Activated CD4-positive, alpha-beta T cell treated with anti-CD3 and anti-CD28 coated beads for 36 hours (primary cell): ENCODE measurements around the gene MAB21L4. TPM values are rescaled to one million over a fixed set of nuclear protein-coding genes. Genes with fewer than 3 reads are reported as not detected.

Source experiments
- ATAC-seq: fragments of 200-7000 bp; cut with Tn5 transposase; one replicate; pipeline ENCODE4 v1.10.0; 2021; ENCODE audit warnings: mild to moderate bottlenecking, moderate library complexity
- CTCF ChIA-PET: fragments of 350-600 bp; sonication (Branson Sonifier 250); formaldehyde crosslinking; loops from one replicate; lab custom pipeline; 2021; ENCODE audit warnings: antibody characterized with exemption; lab: Charles Lee
- POLR2A ChIA-PET: fragments of 350-600 bp; sonication (Branson Sonifier 250); formaldehyde crosslinking; loops from one replicate; lab custom pipeline; 2021; ENCODE audit warnings: antibody characterized with exemption, inconsistent platforms; lab: Charles Lee
- DNase-seq: peaks from one replicate; pipeline ENCODE4 v3.0.0-alpha.2; 2020
- H3K27ac Mint-ChIP-seq: one replicate; pipeline ENCODE4 v1.8.0; 2021; ENCODE audit warnings: mixed read lengths
- H3K27me3 Mint-ChIP-seq: one replicate; pipeline ENCODE4 v1.8.0; 2021; ENCODE audit warnings: mixed read lengths
- H3K36me3 Mint-ChIP-seq: one replicate; pipeline ENCODE4 v1.8.0; 2021; ENCODE audit warnings: low read depth, mixed read lengths
- H3K4me1 Mint-ChIP-seq: one replicate; pipeline ENCODE4 v1.8.0; 2021; ENCODE audit warnings: mixed read lengths
- H3K4me3 Mint-ChIP-seq: one replicate; pipeline ENCODE4 v1.8.0; 2021; ENCODE audit warnings: mild to moderate bottlenecking, moderate library complexity, mixed read lengths
- H3K9me3 Mint-ChIP-seq: one replicate; pipeline ENCODE4 v1.8.0; 2021; ENCODE audit warnings: low read depth, mixed read lengths
- intact Hi-C, 2 experiments: fragments of 100-400 bp; cut with DNase I in 1 of 2; cut with micrococcal nuclease in 1 of 2; formaldehyde crosslinking; loops; one replicate each; pipeline versions ENCODE4 v1.14.2 to v1.15.1; 2022 to 2024; cut with DNase I, micrococcal nuclease
- total RNA-seq, 2 experiments: library from RNA; stranded (reverse); gene quantifications; one replicate each; pipeline ENCODE4 v1.2.3, GENCODE V29; 2021

The MAB21L4 gene
- total RNA-seq, 2 experiments from 2014 or later: not detected

DNA sequence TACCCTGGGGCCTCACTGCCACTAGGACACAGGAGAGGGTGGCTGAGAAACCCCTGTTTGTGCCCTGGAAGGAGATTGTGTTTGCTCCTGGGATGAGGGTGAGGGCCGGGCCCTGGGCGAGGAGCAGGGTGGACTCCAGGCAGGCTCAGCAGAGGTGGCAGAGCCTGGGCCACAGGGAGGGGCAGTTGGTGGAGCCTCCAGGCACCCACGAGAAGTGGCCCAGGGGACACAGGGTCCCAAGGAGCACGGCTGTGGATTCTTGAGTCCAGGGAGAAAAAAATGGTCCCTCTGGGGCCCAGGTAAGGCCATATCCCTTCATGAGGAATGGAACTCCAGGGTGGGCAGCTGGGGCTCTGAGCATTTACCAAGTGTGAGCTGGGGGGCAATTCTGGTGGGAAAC is 8.3 kb downstream of the MAB21L4 start:
- Mint-ChIP-seq H3K36me3 (no peaks in the 10 kb centered on the region), H3K27ac (no peak overlapping the region), H3K27me3 (no peaks in the 10 kb centered on the region), H3K9me3 (no peaks in the 10 kb centered on the region), H3K4me1 (no peaks in the 10 kb centered on the region), H3K4me3 (no peak overlapping the region)
- POLR2A ChIA-PET: no interaction called here
- no peak for ATAC-seq
- no peak for DNase-seq
- intact Hi-C loops: no loop called here
- CTCF ChIA-PET: no interaction called here

DNA sequence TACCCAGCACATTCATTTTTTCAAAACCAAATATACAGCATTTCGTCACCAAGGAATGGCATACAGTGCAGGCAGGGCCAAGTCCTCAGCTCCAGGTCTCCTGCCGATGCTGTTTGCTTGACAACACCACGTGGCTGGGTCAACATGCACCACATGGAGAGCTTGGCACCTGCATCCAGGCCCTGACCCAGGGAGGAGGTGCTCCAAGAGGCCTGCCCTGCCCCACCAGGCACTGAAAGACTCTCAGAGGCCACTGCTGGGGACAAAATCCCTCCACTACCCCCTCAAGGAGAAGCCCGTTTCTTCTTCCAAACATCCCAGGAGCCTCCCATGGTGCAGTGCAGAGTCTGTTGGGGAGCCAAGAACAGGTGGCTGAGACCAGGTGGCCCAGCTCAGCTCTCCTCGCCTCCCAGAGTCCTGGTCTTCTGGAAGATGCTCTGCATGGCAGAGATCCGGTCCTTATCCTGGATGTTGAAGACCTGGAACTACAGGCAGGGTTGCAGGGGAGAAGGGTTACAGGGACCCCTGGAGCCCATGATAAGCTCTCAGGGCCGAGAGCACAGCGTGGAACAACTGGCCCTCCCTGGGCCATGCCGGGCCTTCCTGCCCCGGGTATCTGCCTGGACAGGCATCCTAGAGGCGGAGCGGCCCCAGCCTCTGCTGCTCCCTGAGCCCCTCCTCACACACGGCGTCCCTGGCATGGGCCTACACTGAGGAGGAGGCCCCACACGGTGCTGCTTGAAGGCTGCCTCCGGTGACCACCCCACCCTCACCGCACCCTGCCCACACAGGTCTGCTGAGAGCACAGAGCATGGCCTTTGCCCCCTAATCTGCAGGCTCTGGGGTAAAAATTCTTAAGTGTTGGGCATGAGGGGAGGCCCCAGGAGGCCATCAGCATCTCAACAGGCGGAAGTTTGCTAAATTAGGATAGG is 9.0 kb downstream of the MAB21L4 start:
- Mint-ChIP-seq H3K9me3 (no peaks in the 10 kb centered on the region), H3K27me3 (no peaks in the 10 kb centered on the region), H3K4me3 (no peak overlapping the region), H3K36me3 (no peaks in the 10 kb centered on the region), H3K4me1 (no peaks in the 10 kb centered on the region), H3K27ac (no peak overlapping the region)
- intact Hi-C loops: no loop called here
- ATAC-seq (no peak), DNase-seq (no peak)
- ChIA-PET CTCF (no interaction called here), POLR2A (no interaction called here)

DNA sequence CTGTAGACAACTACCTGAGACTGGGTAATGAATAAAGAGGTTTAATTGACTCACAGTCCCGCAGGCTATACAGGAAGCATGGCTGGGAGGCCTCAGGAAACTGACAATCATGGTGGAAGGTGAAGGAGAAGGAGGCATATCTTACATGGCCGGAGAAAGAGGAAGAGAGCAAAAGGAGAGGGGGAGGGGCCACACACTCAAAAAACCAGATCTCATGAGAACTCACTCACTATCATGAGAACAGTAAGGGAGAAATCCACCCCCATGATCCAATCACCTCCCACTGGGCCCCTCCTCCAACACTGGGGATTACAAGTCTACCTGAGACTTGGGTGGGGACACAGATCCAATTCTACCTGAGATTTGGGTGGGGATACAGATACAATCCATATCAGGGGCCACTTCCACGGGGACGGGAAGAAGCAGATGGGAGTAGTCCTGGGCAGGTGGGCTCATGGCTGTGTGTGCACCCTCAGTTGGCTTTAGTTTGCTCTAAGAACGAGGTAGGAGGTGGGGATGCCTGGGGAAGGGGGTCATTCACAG is 9.9 kb downstream of the MAB21L4 start:
- Mint-ChIP-seq H3K27me3 (no peaks in the 10 kb centered on the region), H3K4me3 (no peak overlapping the region), H3K36me3 (no peaks in the 10 kb centered on the region), H3K4me1 (no peaks in the 10 kb centered on the region), H3K27ac (no peak overlapping the region), H3K9me3 (no peaks in the 10 kb centered on the region)
- ATAC-seq (no peak), DNase-seq (no peak)
- POLR2A ChIA-PET: no interaction called here
- intact Hi-C loops: no loop called here
- CTCF ChIA-PET: no interaction called here

DNA sequence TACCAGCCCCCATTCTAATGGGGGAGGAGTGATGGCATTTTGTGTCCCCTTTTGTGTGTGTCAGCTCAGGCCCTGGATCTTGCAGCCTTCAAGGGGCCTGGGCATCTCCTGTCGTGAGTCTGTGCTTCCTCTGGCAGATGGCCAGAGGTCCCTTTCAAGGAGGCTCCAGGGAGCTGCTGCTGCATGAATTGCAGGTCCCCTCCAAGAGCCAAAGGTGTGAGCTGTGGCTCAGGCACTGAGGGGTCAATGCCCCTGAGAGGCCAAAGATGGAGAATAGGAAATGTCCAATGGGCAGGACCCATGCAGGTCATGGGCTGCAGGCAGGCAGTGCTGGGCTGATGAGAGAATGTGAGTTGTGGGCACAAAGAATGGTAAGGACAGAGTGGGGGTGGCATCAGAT is 10.4 kb downstream of the MAB21L4 start:
- intact Hi-C loops: no loop called here
- no peak overlapping the region for H3K4me3 Mint-ChIP-seq
- no peak overlapping the region for H3K27ac Mint-ChIP-seq
- H3K9me3 Mint-ChIP-seq: no peaks in the 10 kb centered on the region
- POLR2A ChIA-PET: no interaction called here
- H3K36me3 Mint-ChIP-seq: no peaks in the 10 kb centered on the region
- no peaks in the 10 kb centered on the region for H3K27me3 Mint-ChIP-seq
- no peaks in the 10 kb centered on the region for H3K4me1 Mint-ChIP-seq
- DNase-seq (no peak), ATAC-seq (no peak)
- CTCF ChIA-PET: interaction anchor here (0.6 kb wide), 1 partner anchor 404 kb away, joined by 3 read pairs; no protein-coding TSS in a partner anchor

DNA sequence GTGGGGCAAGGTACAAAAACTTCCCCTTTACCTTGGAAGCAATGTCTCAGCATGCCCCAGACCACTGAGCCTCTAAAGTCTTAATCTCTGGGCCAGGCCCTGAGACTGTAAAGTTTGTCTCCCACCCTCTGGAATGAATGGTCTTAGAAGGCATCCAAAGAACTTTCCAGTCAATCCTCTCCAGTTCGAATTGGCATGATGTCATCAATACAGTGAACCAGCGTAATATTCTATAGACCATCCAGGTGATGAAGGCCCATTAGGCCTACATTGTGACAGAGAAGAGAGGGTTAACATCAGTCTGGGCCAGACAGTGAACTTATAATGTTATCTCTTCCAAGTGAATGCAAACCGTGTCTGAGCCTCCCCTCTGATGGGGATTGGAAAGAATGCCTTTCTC is 11.2 kb downstream of the MAB21L4 start:
- H3K4me3 Mint-ChIP-seq: no peak overlapping the region
- ChIA-PET POLR2A (no interaction called here), CTCF (interaction anchor here (0.6 kb wide), 1 partner anchor 405 kb away, joined by 3 read pairs; no protein-coding TSS in a partner anchor)
- H3K4me1 Mint-ChIP-seq: no peaks in the 10 kb centered on the region
- DNase-seq: no peak
- no peaks in the 10 kb centered on the region for H3K27me3 Mint-ChIP-seq
- H3K27ac Mint-ChIP-seq: no peak overlapping the region
- intact Hi-C loops: no loop called here
- H3K9me3 Mint-ChIP-seq: no peaks in the 10 kb centered on the region
- ATAC-seq: no peak
- H3K36me3 Mint-ChIP-seq: no peaks in the 10 kb centered on the region

DNA sequence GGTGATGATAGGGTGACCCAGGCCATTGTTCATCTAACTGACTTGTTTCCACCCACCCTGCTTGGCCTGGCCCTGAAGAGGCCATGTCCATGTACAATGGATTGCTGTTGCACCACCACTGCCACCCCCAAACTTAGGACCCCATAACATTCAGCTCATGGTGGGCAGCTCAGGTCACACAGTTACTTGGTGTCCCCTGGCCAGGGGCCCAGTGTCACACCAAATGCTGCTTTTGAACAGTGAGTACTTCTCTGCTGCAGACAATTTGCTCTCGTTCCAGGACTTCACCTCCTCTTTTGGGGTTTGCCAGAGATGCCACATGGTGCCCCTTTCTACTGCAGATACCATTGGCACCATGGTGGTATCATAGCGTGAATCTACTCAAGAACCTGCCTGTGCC is 11.7 kb downstream of the MAB21L4 start:
- intact Hi-C loops: no loop called here
- no peak overlapping the region for H3K4me3 Mint-ChIP-seq
- DNase-seq (no peak), ATAC-seq (no peak)
- H3K27me3 Mint-ChIP-seq: no peaks in the 10 kb centered on the region
- H3K36me3 Mint-ChIP-seq: no peaks in the 10 kb centered on the region
- H3K9me3 Mint-ChIP-seq: no peaks in the 10 kb centered on the region
- ChIA-PET CTCF (no interaction called here), POLR2A (no interaction called here)
- H3K27ac Mint-ChIP-seq: no peak overlapping the region
- H3K4me1 Mint-ChIP-seq: no peaks in the 10 kb centered on the region

DNA sequence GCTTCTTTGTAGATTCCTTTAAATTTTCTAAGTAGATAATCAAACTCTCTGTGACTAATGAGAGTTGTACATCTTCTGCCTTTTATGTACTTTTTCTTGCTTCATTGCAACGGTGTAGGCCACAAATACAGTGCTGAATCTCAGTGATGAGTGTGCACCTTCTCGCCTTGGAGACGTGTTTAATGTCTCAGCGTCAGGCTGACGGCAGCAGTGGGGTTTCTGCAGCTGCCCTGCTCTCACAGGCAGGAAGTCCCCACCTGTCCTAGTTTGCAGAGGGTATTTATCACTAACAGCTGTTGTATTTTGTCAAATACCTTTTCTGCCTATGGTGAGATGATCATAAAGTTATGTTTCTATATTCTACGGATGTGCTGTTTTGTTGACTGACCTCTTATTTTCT is 14.0 kb downstream of the MAB21L4 start:
- H3K27me3 Mint-ChIP-seq: no peaks in the 10 kb centered on the region
- ATAC-seq: no peak
- ChIA-PET CTCF (no interaction called here), POLR2A (no interaction called here)
- no peaks in the 10 kb centered on the region for H3K36me3 Mint-ChIP-seq
- DNase-seq: no peak
- no peaks in the 10 kb centered on the region for H3K4me1 Mint-ChIP-seq
- H3K9me3 Mint-ChIP-seq: no peaks in the 10 kb centered on the region
- intact Hi-C loops: no loop called here
- no peak overlapping the region for H3K27ac Mint-ChIP-seq
- H3K4me3 Mint-ChIP-seq: no peak overlapping the region

DNA sequence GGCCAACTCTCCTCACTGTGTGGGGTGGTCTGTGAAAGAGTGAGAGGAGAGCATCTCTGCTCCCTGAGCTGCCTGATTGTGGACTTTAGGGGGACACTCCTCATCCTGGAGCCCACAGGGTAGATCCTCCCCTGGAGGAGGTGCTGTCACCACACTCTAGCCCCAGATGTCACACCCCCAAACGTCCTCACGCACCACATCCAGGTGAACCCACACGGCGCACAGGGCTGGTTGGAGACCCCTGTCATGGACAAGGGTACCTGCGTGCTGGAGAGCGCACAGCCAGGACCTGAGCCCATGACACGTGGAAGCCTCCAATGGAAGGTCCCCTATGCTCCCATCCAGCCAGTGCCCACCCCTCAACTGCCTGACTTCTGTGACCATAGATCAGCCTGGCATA is 16.9 kb downstream of the MAB21L4 start:
- CTCF ChIA-PET: no interaction called here
- Mint-ChIP-seq H3K4me1 (no peaks in the 10 kb centered on the region), H3K27me3 (no peaks in the 10 kb centered on the region), H3K4me3 (no peak overlapping the region), H3K36me3 (no peaks in the 10 kb centered on the region), H3K27ac (no peak overlapping the region), H3K9me3 (no peaks in the 10 kb centered on the region)
- POLR2A ChIA-PET: no interaction called here
- ATAC-seq: no peak
- no peak for DNase-seq
- intact Hi-C loops: no loop called here

DNA sequence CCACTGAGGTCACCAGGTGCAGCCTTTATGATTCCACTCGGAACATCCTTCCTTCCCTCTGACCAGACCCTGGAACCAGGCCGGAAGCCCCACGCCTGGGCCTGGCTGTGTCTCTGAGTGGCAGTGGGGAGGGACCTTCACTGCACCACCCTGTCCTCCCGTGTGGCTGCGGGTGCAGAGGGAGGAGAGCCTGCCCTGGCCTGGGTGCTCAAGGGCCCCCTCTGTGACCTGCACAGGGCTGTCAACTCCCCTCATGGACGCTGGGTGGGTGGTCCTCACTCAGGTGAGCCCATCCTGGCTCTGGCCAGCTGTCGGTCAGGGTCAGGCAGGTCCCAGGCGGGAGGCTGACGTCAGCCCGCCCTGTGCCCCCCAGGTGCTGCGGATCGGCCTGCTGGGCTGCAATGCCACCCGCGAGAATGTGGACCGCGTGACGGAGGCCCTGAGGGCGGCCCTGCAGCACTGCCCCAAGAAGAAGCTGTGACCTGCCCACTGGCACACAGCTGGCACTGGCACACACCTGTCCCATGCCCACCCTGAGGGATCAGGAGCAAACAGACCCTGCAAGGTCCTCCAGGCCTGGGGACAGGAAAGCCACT is 17.5 kb downstream of the MAB21L4 start:
- ChIA-PET CTCF (no interaction called here), POLR2A (no interaction called here)
- Mint-ChIP-seq H3K4me3 (no peak overlapping the region), H3K36me3 (no peaks in the 10 kb centered on the region), H3K4me1 (no peaks in the 10 kb centered on the region), H3K27ac (no peak overlapping the region), H3K9me3 (no peaks in the 10 kb centered on the region), H3K27me3 (no peaks in the 10 kb centered on the region)
- DNase-seq: no peak
- intact Hi-C loops: no loop called here
- ATAC-seq: no peak

DNA sequence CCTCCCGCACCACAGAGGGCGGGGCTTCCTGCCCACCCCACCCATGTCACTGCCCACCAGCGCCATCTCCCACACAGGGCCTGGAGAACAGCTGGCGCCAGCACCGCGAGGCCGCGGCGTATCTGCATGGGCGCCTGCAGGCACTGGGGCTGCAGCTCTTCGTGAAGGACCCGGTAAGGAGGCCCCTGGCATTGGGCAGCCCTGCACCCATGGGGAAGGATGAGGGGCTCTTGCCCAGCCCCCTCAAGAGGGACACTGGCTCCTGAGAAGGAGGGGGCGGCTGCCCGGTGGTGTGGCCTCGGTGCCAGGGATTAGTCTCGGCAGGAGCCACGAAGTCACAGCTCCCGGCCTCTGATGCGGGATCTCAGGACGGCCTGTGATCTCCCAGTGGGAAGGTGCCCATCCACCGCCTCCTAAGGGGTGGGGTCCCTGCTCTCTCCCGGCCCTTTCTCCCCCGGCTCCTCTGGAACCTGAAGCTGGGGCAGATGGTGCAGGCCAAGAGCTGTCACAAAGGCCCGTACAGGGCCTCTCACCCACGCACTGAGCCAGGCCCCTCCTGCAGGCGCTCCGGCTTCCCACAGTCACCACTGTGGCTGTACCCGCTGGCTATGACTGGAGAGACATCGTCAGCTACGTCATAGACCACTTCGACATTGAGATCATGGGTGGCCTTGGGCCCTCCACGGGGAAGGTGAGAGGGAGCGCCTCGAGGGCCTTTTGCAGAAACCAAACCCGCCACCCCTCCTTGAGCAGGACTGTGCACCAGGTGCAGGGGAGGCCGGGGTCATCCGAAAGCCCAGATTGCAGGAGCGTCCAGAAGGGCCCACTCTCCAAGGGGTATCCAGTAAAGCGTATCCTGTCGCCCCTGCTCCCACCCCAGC is 18.3 kb downstream of the MAB21L4 start:
- no peaks in the 10 kb centered on the region for H3K36me3 Mint-ChIP-seq
- intact Hi-C loops: no loop called here
- H3K27me3 Mint-ChIP-seq: no peaks in the 10 kb centered on the region
- ATAC-seq (no peak), DNase-seq (no peak)
- no peak overlapping the region for H3K4me3 Mint-ChIP-seq
- H3K9me3 Mint-ChIP-seq: no peaks in the 10 kb centered on the region
- H3K27ac Mint-ChIP-seq: no peak overlapping the region
- POLR2A ChIA-PET: no interaction called here
- no peaks in the 10 kb centered on the region for H3K4me1 Mint-ChIP-seq
- CTCF ChIA-PET: no interaction called here

DNA sequence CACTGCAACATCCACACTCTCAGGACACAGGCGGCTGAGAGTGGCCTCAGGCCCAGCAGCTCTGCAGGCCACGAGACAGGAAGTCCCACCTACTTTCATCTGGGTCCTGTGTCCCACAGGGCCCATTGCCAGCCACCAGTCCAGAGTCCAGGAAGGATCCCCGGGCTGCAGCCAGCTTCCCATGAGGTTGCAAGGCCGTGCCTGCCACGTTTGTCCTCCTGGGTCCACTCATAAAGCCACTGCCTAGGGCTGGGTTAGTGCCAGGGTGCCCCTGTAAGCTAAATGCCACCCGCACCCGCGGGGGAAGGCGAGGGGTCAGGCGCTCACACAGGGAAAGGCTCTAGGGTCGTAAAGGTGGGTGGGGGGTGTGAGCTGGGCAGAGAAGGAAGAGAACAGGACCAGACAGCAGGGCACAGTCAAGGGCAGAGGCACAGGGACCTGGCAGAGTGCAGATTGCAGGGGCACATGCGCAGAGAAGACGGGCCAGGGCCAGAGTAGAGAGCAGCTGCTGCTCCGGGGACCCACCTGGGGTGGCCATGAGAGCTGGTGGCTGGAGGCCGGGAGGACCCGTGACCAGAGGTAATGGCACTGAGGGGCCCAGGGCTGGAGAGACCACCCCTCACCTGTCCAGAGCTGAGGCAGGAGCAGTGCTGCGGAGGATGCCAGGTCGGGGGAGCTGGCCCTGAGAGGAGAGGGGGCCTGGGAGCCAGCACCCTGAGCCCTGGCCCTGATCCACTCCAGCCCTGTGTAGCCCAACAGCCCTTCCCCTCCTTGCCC is 19.3 kb downstream of the MAB21L4 start:
- H3K4me3 Mint-ChIP-seq: no peak overlapping the region
- H3K27me3 Mint-ChIP-seq: no peaks in the 10 kb centered on the region
- ChIA-PET POLR2A (no interaction called here), CTCF (no interaction called here)
- no peaks in the 10 kb centered on the region for H3K9me3 Mint-ChIP-seq
- no peaks in the 10 kb centered on the region for H3K4me1 Mint-ChIP-seq
- no peak for ATAC-seq
- DNase-seq: no peak
- H3K36me3 Mint-ChIP-seq: no peaks in the 10 kb centered on the region
- no peak overlapping the region for H3K27ac Mint-ChIP-seq
- intact Hi-C loops: no loop called here
